GF-D8 (cell line): Measurements from ENCODE around the gene BTN3A1.
A peak's percentile ranks its signal among the peaks of the same experiment; 100 is the strongest.

Source experiments
- DNase-seq: peaks from one replicate; lab custom pipeline; 2025; lab: John Stamatoyannopoulos, UW

The BTN3A1 gene

GRCh38 chr6:26379740-26380139 is 22.3 kb upstream of the BTN3A1 start:
- no peak for DNase-seq

DNA sequence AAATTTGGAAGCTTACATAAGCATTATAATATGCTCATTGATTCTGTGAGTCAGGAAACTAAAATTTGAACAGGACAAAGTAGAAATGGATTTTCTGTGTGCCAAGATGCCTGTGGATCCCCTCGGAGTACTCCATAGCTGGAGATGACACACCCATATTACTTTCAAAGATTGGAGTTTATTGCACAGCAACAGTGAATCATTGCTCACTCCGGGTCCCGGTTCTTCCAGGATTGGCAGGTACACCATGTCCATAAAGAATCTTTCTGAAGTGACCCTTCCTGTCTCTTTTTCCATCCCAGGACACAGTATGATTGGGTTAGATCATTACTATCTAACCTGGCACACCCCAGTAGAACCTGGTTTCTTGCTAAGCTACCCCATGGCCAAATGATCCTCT is 21.8 kb upstream of the BTN3A1 start:
- no peak for DNase-seq

DNA sequence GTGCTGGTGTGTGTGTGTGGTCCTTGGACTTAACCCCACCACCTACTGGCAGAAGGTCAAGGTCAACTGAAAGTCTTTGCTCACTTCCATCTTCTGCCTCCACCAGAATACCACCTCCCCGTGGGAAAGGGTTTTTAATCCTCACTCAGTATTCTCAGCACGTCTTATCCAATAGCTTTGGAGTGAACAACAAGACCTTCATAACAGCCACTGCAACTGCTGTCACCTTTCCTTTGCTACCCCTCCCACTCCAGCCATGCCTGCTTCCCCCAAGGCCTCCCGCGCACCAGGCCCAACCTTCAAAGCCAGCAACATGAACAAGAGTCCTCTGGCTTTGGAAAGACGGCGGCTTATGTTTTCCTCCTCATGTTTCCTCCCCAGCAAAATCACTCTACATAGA is 20.0 kb upstream of the BTN3A1 start:
- no peak for DNase-seq

GRCh38 chr6:26383624-26384417 is 18.3 kb upstream of the BTN3A1 start:
- no peak for DNase-seq

- no peak for DNase-seq
Observed at GRCh38 chr6:26385734-26386125, 16.3 kb upstream of the BTN3A1 start.

- DNase-seq, result no peak
Observed at GRCh38 chr6:26387565-26387964, 14.5 kb upstream of the BTN3A1 start.

GRCh38 chr6:26388014-26388413 is 14.1 kb upstream of the BTN3A1 start:
- DNase-seq, result no peak

- DNase-seq, result no peak
Observed at GRCh38 chr6:26388441-26388840, 13.6 kb upstream of the BTN3A1 start.

DNA sequence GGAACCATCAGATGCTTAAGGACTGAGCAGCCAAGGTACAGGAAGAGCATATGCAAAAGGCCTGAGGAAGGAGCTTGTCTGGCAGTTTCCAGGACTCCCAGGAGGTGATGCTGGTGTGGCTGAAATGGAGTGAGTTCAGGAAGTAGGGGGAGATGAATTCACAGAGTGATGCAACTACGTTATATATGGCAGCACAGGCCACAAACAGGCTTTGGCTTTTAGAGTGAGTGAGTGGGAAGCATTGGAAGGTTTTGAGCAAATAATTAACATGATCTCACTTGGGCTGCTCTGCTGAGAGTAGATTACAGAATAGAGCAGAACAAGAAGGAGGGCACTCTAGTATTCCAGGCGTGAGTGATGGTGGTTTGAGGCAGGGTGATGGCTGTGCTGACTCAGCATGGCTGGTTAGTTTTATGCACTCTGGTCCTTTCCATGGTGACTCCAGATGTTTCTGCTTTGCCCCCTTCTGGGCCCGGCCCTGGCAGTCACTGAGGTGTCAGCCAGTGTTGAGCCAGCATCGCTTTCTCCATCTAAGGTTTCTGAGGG is 12.7 kb upstream of the BTN3A1 start:
- DNase-seq, result peak; percentile 26

GRCh38 chr6:26390531-26390930 is 11.5 kb upstream of the BTN3A1 start:
- no peak for DNase-seq

DNA sequence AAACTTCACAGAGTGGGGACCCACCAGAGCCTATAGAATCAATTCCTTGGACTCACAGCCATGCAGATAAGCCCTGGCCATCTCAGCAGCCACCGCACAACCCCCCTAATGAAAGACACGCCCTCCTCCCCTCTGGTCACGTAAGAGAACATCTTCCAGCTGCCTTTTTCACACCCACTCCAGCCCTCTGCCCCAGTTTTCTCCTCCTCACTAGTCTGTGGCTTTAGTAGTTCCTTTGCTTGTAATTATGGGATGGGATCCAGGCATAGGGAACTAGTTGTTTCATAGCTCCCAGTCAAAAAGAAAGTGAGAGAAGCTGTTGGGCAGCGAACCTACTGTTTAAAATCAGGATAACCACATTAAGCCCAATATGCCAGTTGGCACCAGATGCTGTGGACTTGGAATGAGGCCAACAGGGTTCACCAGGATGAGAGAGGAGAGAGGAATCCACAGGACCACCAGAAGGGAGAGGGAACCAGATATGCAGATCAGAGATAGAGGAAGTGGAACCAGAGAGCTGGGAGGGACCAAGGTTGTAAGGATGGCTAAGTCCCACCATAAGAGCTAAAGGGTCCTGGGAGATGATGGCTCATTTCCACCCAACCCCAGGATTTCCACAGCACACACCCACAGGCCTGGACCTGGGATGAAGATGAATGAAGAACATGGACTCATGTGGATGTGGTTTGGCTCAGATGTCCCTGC is 9.0 kb upstream of the BTN3A1 start:
- no peak for DNase-seq

GRCh38 chr6:26394289-26394688 is 7.8 kb upstream of the BTN3A1 start:
- no peak for DNase-seq

GRCh38 chr6:26398555-26398954 is 3.5 kb upstream of the BTN3A1 start:
- no peak for DNase-seq

DNA sequence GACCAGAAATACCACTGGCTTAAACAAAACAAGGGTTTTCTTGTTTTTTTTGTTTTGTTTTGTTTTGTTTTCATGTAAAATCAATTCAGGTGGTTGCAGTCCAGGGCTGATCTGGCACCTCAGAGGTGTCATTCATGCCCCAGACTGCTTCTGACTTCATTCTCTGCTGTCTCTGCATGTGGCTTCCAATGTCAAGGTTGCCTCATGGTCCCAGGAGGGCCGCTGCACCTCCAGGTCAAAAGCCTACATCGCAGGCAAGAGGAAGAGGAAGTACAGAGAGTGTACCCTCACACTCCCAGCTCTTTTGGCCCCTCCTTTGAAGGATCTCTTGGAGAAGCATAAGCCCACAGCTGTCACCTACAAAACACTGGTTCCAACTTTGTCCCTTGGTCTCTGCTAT is 1.4 kb upstream of the BTN3A1 start:
- peak; percentile 37 for DNase-seq

DNA sequence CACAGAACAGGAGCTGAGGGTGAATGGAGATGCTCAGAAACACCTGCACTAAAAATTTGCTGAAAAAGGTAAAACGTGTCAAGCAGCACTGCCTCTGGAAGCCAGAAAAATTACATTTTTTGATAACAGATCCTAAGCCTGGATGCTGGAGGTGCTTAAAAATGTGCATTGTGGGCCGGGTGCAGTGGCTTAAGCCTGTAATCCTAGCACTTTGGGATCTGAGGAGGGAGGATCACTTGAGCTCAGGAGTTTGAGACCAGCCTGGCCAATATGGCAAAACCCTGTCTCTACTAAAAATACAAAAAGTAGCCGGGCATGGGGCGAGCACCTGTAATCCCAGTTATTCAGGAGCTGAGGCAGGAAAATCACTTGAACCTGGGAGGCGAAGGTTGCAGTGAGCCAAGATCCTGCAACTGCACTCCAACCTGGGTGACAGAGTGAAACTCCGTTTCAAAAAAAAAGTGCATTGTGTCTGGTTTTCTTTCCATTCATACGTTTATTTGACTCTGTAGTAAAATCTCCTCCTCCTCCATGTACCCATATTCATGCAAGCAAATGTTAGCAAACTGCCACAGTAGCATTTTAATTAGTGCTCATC is 587 bp upstream of the BTN3A1 start:
- DNase-seq, result no peak

DNA sequence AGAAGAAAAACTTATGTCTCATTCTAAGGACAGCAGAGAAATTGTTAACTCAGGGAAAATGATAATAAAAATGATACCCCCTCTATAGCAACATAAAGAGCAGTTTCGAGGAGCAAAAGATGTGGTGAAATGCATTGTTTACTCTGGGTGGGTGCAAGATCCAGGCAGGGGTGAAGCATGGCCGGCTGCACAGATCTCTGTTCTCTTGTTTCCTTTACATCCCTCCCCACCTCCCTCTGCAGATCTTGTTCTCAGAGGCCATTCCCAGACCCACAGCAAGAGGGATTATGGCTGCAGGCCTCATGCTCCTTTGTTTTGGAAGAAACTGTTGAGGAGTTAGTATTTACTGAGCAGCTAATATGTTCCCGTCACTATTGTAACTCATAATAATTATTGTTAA is 1.8 kb downstream of the BTN3A1 start:
- DNase-seq, result no peak

- no peak for DNase-seq
Observed at GRCh38 chr6:26404546-26404945, 2.5 kb downstream of the BTN3A1 start.

DNA sequence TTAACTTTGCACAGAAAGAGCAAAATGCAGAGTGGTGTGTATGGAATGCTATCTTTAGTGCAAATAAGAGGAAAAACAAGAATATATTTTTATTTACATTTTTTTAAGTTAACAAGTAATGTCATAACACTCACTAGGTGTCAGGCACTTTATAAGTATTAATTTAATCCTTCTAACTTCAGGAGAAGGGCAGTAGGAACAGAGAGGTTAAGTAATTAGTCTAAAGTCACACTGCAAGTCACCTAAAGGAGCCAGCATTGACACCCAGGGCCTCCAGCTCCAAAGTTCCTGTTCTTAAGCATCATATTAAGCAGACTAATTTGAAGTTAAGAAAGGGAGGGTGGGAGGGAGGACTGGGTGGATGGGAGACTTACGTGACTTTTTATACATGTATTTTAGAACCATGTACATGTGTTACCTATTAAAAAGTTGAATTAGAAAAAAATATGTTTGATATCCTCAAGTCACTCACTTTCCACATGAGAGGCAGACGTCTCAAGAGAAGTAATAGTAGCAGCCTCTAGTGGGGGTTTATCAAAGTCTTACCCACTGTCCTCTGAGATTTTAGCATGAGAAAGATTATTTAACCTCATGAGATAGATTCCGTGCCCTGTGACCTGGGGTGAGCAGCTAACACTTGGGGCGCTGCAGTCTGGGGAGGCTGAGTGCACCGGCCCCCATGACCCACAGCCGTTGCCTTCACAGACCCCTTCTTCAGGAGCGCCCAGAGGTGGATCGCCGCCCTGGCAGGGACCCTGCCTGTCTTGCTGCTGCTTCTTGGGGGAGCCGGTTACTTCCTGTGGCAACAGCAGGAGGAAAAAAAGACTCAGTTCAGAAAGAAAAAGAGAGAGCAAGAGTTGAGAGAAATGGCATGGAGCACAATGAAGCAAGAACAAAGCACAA is 7.0 kb downstream of the BTN3A1 start:
- DNase-seq, result no peak

DNA sequence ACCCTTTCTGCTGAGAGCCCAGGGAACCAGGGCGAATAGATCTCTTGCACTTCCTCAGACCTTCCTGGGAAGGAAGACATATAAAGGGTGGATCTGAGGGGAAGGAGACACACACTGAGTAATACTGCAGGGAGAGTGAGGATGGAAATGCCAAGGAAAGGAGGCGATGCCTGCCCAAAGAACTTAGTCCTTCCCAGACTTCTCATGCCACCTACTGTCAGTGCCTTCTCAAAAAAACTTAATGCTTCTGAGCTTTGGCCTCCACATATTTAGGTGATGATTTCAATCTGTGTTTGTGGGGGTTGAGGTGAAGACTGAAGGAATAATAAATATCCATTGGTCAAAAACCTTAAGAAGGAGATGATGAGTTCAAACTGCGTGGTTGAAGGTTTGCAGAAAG is 9.7 kb downstream of the BTN3A1 start:
- no peak for DNase-seq

DNA sequence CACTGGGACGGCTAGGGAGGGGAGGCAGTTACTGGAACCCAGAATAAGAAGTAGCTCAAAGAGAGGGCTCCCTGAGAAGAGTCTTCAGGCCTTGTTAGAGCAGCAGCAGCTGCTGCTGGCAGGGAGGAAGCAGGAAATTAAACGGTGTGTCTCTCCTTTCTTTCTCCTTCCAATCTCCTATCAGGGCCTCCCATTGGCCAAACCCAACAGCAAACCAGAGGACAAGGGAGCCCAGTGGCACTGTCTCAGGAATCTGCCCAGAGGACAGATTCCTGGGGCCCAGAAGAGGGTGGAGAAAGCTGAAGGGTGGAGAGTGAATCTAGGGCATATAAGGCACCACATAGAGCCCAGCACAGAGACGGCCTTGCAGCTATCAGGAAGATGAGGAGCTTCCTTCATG is 10.2 kb downstream of the BTN3A1 start:
- no peak for DNase-seq

- DNase-seq, result no peak
Observed at GRCh38 chr6:26412954-26413353, 10.9 kb downstream of the BTN3A1 start.

GRCh38 chr6:26414281-26414680 is 12.2 kb downstream of the BTN3A1 start:
- no peak for DNase-seq
